ENCODE results near the gene SCFD2. TPM values are rescaled to one million over a fixed set of nuclear protein-coding genes. Genes with fewer than 3 reads are reported as not detected.

SCFD2 gene
- total and polyA plus RNA-seq, 2 of the 8 experiments (the other 6 are each of a cell fraction or from before 2014, with no cell fraction given) = 6.2 to 10.2 TPM

DNA sequence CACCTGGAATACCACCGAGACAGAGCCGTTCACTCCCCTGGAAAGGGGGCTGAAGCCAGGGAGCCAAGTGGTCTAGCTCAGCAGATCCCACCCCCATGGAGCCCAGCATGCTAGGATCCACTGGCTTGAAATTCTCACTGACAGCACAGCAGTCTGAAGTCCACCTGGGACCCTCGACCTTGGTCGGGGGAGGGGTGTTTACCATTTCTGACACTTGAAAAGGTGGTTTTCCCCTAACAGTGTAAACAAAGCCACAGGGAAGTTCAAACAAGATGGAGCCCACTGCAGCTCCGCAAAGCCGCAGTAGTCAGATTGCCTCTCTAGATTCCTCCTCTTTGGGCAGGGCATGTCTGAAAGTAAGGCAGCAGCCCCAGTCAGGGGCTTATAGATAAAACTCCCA is 260.5 kb downstream of the SCFD2 start (continued):
- TF ChIP-seq BCL11A (IDR thresholded peaks at IDR 0.05; ENCODE audit: low read depth in 2 of 2, low read length in 2 of 2) (no peak), CBX5 (IDR thresholded peaks at IDR 0.05; ENCODE audit: low read depth, low read length) (no peak)

Measured in H1 (cell line).